Measurements from ENCODE around the gene AHRR. TPM values are rescaled to one million over a fixed set of nuclear protein-coding genes. Genes with fewer than 3 reads are reported as not detected.

The AHRR gene
- total and polyA plus RNA-seq, 4 donors, result 2.8 to 5.5 (median 3.8) TPM

GRCh38 chr5:326109-326508, 4.6 kb downstream of the AHRR start:
- Histone ChIP-seq H3K27me3 (ENCODE audit: control insufficient read depth, insufficient read depth, low read length) (peaks cover 22% of the 10 kb centered on the region), H3K4me3 (ENCODE audit: low read depth, low read length) (no peak overlapping the region), H3K36me3 (ENCODE audit: control insufficient read depth, insufficient read depth, low read length) (no peaks in the 10 kb centered on the region), H3K9me3 (ENCODE audit: control insufficient read depth, insufficient read depth, low read length) (no peaks in the 10 kb centered on the region), H3K4me1 (ENCODE audit: control insufficient read depth, insufficient read depth, low read length) (peaks cover 12% of the 10 kb centered on the region), H3K27ac (ENCODE audit: low read depth, low read length) (no peak overlapping the region)
- DNase-seq (ENCODE audit: low read depth in 4 of 6, low spot score in 6 of 6), result no peak
- WGBS (ENCODE audit: insufficient coverage), result 97% methylated on average over 5 of the region's 7 CpGs

- Histone ChIP-seq H3K27me3 (ENCODE audit: control insufficient read depth, insufficient read depth, low read length) (no peaks in the 10 kb centered on the region), H3K27ac (ENCODE audit: low read depth, low read length) (no peak overlapping the region), H3K36me3 (ENCODE audit: control insufficient read depth, insufficient read depth, low read length) (no peaks in the 10 kb centered on the region), H3K4me1 (ENCODE audit: control insufficient read depth, insufficient read depth, low read length) (no peaks in the 10 kb centered on the region), H3K9me3 (ENCODE audit: control insufficient read depth, insufficient read depth, low read length) (no peaks in the 10 kb centered on the region), H3K4me3 (ENCODE audit: low read depth, low read length) (no peak overlapping the region)
- 87% methylated on average over 2 of the region's 4 CpGs for WGBS (ENCODE audit: insufficient coverage)
- no peak for DNase-seq (ENCODE audit: low read depth in 4 of 6, low spot score in 6 of 6)
Measured at GRCh38 chr5:329121-329735, 7.7 kb downstream of the AHRR start.

- no peaks in the 10 kb centered on the region for H3K36me3 ChIP-seq (ENCODE audit: control insufficient read depth, insufficient read depth, low read length)
- no peaks in the 10 kb centered on the region for H3K9me3 ChIP-seq (ENCODE audit: control insufficient read depth, insufficient read depth, low read length)
- no peaks in the 10 kb centered on the region for H3K27me3 ChIP-seq (ENCODE audit: control insufficient read depth, insufficient read depth, low read length)
- no peaks in the 10 kb centered on the region for H3K4me1 ChIP-seq (ENCODE audit: control insufficient read depth, insufficient read depth, low read length)
- DNase-seq (ENCODE audit: low read depth in 4 of 6, low spot score in 6 of 6), result no peak
- H3K27ac ChIP-seq (ENCODE audit: low read depth, low read length), result no peak overlapping the region
- no peak overlapping the region for H3K4me3 ChIP-seq (ENCODE audit: low read depth, low read length)
- no CpG with 5 or more reads among the region's 1 CpG for WGBS (ENCODE audit: insufficient coverage)
Measured at GRCh38 chr5:329768-330167, 8.3 kb downstream of the AHRR start.

GRCh38 chr5:332843-333242, 11.3 kb downstream of the AHRR start:
- no peaks in the 10 kb centered on the region for H3K27me3 ChIP-seq (ENCODE audit: control insufficient read depth, insufficient read depth, low read length)
- H3K36me3 ChIP-seq (ENCODE audit: control insufficient read depth, insufficient read depth, low read length), result no peaks in the 10 kb centered on the region
- H3K9me3 ChIP-seq (ENCODE audit: control insufficient read depth, insufficient read depth, low read length), result no peaks in the 10 kb centered on the region
- DNase-seq (ENCODE audit: low read depth in 4 of 6, low spot score in 6 of 6), result no peak
- no CpG with 5 or more reads among the region's 5 CpGs for WGBS (ENCODE audit: insufficient coverage)
- no peak overlapping the region for H3K27ac ChIP-seq (ENCODE audit: low read depth, low read length)
- H3K4me1 ChIP-seq (ENCODE audit: control insufficient read depth, insufficient read depth, low read length), result no peaks in the 10 kb centered on the region
- H3K4me3 ChIP-seq (ENCODE audit: low read depth, low read length), result no peak overlapping the region

GRCh38 chr5:333945-334344, 12.4 kb downstream of the AHRR start:
- no peaks in the 10 kb centered on the region for H3K4me1 ChIP-seq (ENCODE audit: control insufficient read depth, insufficient read depth, low read length)
- WGBS (ENCODE audit: insufficient coverage), result 100% methylated on average over 1 of the region's 2 CpGs
- no peak overlapping the region for H3K27ac ChIP-seq (ENCODE audit: low read depth, low read length)
- no peak overlapping the region for H3K4me3 ChIP-seq (ENCODE audit: low read depth, low read length)
- no peaks in the 10 kb centered on the region for H3K36me3 ChIP-seq (ENCODE audit: control insufficient read depth, insufficient read depth, low read length)
- H3K9me3 ChIP-seq (ENCODE audit: control insufficient read depth, insufficient read depth, low read length), result no peaks in the 10 kb centered on the region
- no peak for DNase-seq (ENCODE audit: low read depth in 4 of 6, low spot score in 6 of 6)
- no peaks in the 10 kb centered on the region for H3K27me3 ChIP-seq (ENCODE audit: control insufficient read depth, insufficient read depth, low read length)

GRCh38 chr5:334903-335739, 13.6 kb downstream of the AHRR start:
- Histone ChIP-seq H3K36me3 (ENCODE audit: control insufficient read depth, insufficient read depth, low read length) (no peaks in the 10 kb centered on the region), H3K27ac (ENCODE audit: low read depth, low read length) (no peak overlapping the region), H3K4me3 (ENCODE audit: low read depth, low read length) (no peak overlapping the region), H3K4me1 (ENCODE audit: control insufficient read depth, insufficient read depth, low read length) (no peaks in the 10 kb centered on the region), H3K9me3 (ENCODE audit: control insufficient read depth, insufficient read depth, low read length) (no peaks in the 10 kb centered on the region), H3K27me3 (ENCODE audit: control insufficient read depth, insufficient read depth, low read length) (no peaks in the 10 kb centered on the region)
- 79% methylated on average over 5 of the region's 5 CpGs for WGBS (ENCODE audit: insufficient coverage)
- DNase-seq (ENCODE audit: low read depth in 4 of 6, low spot score in 6 of 6), result no peak

GRCh38 chr5:335740-336038, 14.2 kb downstream of the AHRR start:
- DNase-seq (ENCODE audit: low read depth in 4 of 6, low spot score in 6 of 6), result no peak
- WGBS (ENCODE audit: insufficient coverage), result 93% methylated on average over 1 of the region's 3 CpGs
- no peak overlapping the region for H3K4me3 ChIP-seq (ENCODE audit: low read depth, low read length)
- no peaks in the 10 kb centered on the region for H3K27me3 ChIP-seq (ENCODE audit: control insufficient read depth, insufficient read depth, low read length)
- H3K9me3 ChIP-seq (ENCODE audit: control insufficient read depth, insufficient read depth, low read length), result no peaks in the 10 kb centered on the region
- H3K36me3 ChIP-seq (ENCODE audit: control insufficient read depth, insufficient read depth, low read length), result no peaks in the 10 kb centered on the region
- H3K4me1 ChIP-seq (ENCODE audit: control insufficient read depth, insufficient read depth, low read length), result no peaks in the 10 kb centered on the region
- H3K27ac ChIP-seq (ENCODE audit: low read depth, low read length), result no peak overlapping the region

GRCh38 chr5:337563-338130, 16.1 kb downstream of the AHRR start:
- DNase-seq (ENCODE audit: low read depth in 4 of 6, low spot score in 6 of 6), result peak in 1 of 6 donors; percentile 17
- H3K27ac ChIP-seq (ENCODE audit: low read depth, low read length), result no peak overlapping the region
- peaks cover 3% of the 10 kb centered on the region for H3K27me3 ChIP-seq (ENCODE audit: control insufficient read depth, insufficient read depth, low read length)
- WGBS (ENCODE audit: insufficient coverage), result 60% methylated on average over 11 of the region's 12 CpGs
- H3K36me3 ChIP-seq (ENCODE audit: control insufficient read depth, insufficient read depth, low read length), result no peaks in the 10 kb centered on the region
- no peak overlapping the region for H3K4me3 ChIP-seq (ENCODE audit: low read depth, low read length)
- peaks cover under 1% of the 10 kb centered on the region for H3K9me3 ChIP-seq (ENCODE audit: control insufficient read depth, insufficient read depth, low read length)
- H3K4me1 ChIP-seq (ENCODE audit: control insufficient read depth, insufficient read depth, low read length), result no peaks in the 10 kb centered on the region

- WGBS (ENCODE audit: insufficient coverage), result 96% methylated on average over 24 of the region's 27 CpGs
- Histone ChIP-seq H3K4me3 (ENCODE audit: low read depth, low read length) (no peak overlapping the region), H3K9me3 (ENCODE audit: control insufficient read depth, insufficient read depth, low read length) (peaks cover 2% of the 10 kb centered on the region), H3K36me3 (ENCODE audit: control insufficient read depth, insufficient read depth, low read length) (no peaks in the 10 kb centered on the region), H3K4me1 (ENCODE audit: control insufficient read depth, insufficient read depth, low read length) (peaks cover 17% of the 10 kb centered on the region), H3K27me3 (ENCODE audit: control insufficient read depth, insufficient read depth, low read length) (peaks cover 4% of the 10 kb centered on the region), H3K27ac (ENCODE audit: low read depth, low read length) (no peak overlapping the region)
- no peak for DNase-seq (ENCODE audit: low read depth in 4 of 6, low spot score in 6 of 6)
Measured at GRCh38 chr5:342501-343460, 21.3 kb downstream of the AHRR start.

Data from spinal cord (tissue), 10 donors.